ENCODE data around the gene PACSIN1. TPM values are rescaled to one million over a fixed set of nuclear protein-coding genes. Genes with fewer than 3 reads are reported as not detected.

Gene PACSIN1
- total RNA-seq, 2 experiments from 2014 or later, result 0.11 to 0.13 TPM

Other genes with a start within 250 kb of the PACSIN1 start
- 100 to 1,000 TPM; 581 to 591 TPM for gene HMGA1, start 229.2 kb upstream of the PACSIN1 start, total RNA-seq
- gene SMIM29, start 217.1 kb upstream of the PACSIN1 start, total RNA-seq, result 10 to 100 TPM; 22.4 to 23.5 TPM
- gene NUDT3, start 73.4 kb upstream of the PACSIN1 start, total RNA-seq, result 10 to 100 TPM; 16.4 to 17.1 TPM
- 1,000 to 10,000 TPM; 2,077 to 2,110 TPM for gene RPS10, start 40.0 kb upstream of the PACSIN1 start, total RNA-seq
- not detected for gene SPDEF, start 90.3 kb downstream of the PACSIN1 start, total RNA-seq
- 10 to 100 TPM; 49.0 to 53.8 TPM for gene ILRUN, start 230.7 kb downstream of the PACSIN1 start, total RNA-seq